A673 (cell line): ENCODE data around the gene ZBTB21.

ENCODE experiments used
- CTCF ChIP-seq: fragments of 300-800, 200-600 bp; sonication (generic); conservative IDR thresholded peaks from 2 replicates; pipeline ENCODE4 v1.5.1; 2017; ENCODE audit warnings: low read depth, mild to moderate bottlenecking, antibody characterized with exemption, low read length, moderate library complexity, mixed read lengths
- EZH2 ChIP-seq: fragments of 200-600 bp; sonication (generic); IDR thresholded peaks from 2 replicates; pipeline ENCODE4 v1.6.1; 2017; ENCODE audit warnings: borderline replicate concordance, low read depth, mild to moderate bottlenecking, mixed read lengths, antibody characterized with exemption, low read length; ENCODE audit not compliant: poor library complexity, severe bottlenecking

- TF ChIP-seq CTCF (no peak), EZH2 (no peak)
Observed at GRCh38 chr21:41955516-41955915, 54.6 kb downstream of the ZBTB21 start.
